HG03025 (cell line): ENCODE data around the gene LSM14B.
A peak's percentile ranks its signal among the peaks of the same experiment; 100 is the strongest.
"Not testable (repeated sequence)": the region's sequence is repeated elsewhere in the genome, so short reads cannot be mapped to it uniquely, and the experiment has no call there.

Experiments
- ATAC-seq: cut with Tn5 transposase; IDR thresholded peaks from one replicate; pipeline ENCODE4 v1.9.1; 2021; ENCODE audit warnings: mild to moderate bottlenecking, moderate library complexity; ENCODE audit not compliant: unreplicated experiment, low FRiP score

The LSM14B gene

DNA sequence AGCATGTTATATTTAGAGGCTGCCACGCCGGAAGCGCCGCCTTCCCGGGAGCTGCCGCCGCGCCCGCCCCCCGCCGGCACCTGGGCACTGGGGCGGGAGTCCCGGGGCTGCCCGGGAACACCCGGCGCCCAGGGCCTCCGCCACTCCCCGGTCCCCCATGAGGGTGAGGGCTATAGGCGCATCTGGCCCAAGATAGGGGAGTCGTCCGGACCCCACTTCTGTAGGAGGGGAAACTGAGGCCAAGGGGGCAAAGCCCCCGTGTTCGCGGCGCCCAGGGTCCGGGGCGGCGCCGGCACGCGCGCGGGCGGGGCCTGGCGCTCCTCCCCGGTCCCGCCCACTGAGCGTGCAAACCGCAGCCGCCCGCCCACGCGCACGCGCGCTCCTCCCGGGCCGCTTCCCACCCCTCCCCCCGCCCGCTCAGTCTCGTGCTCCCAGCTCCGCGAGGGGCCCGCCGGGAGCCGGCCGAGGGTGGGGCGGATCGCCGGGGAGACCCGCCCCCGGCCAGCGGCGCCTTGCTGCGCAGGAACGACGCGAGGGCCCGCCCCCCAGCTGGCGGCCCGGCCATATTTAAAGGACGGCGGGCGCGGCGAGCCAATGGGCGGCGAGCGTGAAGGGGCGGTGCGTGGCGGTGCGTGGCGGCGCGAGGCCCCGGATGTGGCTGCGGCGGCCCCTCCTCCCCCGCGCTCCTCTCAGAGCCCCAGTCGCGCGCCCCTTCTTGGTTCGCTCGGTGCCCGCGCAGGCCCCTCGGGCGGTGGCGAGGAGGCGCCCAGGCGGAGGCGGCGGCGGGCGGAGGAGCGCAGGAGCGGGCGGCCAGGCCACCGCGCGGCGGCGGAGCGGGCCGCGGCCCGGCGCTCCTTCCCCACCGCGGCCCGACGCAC is at the start of gene LSM14B:
LSM14B (plus strand) TSS at position 700 of the 878 bp plus-strand sequence. CDS start 192 bp downstream, outside the sequence.
- ATAC-seq = peak; percentile 66

GRCh38 chr20:62073323-62073722 is 49.0 kb upstream of the LSM14B start:
- ATAC-seq = no peak

DNA sequence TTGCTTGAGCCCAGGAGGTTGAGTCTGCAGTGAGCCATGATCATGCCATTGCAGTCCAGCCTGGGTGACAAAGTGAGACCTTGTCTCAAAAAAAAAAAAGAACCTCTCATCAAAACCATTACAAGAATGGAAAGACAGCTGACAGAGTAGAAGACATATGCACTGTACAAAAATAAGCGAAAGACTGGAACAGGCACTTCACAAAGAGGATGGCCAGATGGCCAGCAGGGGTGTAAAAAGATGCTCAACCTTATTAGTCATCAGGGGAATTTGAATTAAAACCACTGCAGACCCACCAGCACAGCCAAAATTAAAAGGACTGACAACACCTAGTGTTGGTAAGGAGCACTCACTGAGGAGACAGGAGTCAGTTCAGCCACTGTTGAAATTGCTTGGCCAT is 43.1 kb upstream of the LSM14B start:
- no peak for ATAC-seq

GRCh38 chr20:62080249-62080990 is 41.9 kb upstream of the LSM14B start:
- no peak for ATAC-seq

GRCh38 chr20:62083312-62083711 is 39.0 kb upstream of the LSM14B start:
- no peak for ATAC-seq

DNA sequence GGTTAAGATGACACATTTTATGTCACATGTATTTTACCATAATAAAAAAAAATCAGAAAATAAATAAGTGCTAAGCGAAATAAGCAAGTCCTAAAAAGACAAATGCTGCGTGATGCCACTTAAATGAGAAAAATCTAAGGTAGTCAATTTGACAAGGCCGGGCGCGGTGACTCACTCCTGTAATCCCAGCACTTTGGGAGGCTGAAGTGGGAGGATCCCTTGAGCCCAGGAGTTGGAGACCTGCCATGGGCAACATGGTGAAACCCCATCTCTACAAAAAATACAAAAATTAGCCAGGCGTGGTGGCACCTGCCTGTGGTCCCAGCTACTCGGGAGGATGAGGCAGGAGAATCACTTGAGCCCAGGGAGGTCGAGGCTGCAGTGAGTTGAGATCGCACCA is 38.1 kb upstream of the LSM14B start:
- not testable (repeated sequence) for ATAC-seq

DNA sequence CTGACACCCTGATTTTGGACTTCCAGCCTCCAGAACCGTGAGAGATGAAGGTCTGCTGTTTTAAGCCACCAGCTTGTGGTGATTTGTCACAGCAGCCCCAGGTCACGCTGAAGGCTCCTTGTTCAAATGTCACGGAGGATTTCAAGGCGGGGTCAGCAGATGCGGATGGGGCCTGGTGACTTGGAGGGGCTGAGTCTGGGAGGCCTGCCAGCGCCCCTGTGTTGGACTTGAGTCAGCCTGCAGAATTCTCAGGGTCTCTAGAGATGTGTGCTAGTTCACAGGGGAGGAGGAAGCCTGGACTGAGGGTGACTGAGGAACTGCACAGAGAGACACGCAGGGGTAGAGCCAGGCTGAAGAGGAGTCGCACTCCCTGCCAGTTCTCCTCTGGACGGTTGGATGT is 37.1 kb upstream of the LSM14B start:
- no peak for ATAC-seq

- no peak for ATAC-seq
Observed at GRCh38 chr20:62087227-62087626, 35.0 kb upstream of the LSM14B start.

DNA sequence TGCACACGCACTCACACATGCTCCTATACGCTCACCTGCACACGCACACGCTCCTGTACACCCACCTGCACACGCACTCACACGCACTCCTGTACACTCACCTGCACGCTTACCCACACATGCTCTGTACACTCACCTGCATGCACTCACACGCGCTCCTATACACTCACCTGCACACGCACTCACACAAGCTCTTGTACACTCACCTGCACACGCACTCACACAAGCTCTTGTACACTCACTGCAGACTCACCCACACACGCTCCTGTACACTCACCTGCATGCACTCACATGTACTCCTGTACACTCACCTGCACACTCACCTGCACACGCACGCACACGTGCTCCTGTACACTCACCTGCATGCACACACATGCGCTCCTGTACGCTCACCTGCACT is 34.6 kb upstream of the LSM14B start:
- ATAC-seq = no peak

DNA sequence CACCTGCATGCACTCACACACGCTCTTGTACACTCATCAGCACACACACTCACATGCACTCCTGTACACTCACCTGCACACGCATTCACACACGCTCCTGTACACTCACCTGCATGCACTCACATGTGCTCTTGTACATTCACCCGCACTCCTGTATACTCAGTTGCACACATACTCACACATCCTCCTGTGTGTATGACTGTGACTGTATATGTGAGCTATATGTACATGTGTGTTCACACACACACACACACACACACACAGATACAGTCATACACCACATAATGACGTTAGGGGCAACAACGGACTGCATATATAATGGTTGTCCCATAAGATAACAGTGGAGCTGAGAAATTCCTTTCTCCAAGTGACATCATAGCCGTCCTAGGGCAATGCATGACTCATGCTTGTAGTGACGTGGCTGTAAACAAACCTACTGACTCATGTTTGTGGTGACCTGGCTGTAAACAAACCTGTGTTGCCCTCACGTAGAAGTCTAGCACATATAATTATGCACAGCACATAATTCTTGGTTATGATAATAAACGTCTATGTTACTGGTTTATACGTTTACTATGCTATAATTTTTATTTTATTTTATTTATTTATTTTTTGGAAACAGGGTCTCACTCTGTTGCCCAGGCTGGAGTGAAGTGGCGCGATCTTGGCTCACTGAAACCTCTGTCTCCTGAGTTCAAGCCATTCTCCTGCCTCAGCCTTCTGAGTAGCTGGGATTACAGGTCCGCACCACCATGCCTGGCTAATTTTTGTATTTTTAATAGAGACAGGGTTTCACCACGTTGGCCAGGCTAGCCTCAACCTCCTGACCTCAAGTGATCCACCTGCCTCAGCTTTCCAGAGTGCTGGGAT is 33.8 kb upstream of the LSM14B start:
- no peak for ATAC-seq

DNA sequence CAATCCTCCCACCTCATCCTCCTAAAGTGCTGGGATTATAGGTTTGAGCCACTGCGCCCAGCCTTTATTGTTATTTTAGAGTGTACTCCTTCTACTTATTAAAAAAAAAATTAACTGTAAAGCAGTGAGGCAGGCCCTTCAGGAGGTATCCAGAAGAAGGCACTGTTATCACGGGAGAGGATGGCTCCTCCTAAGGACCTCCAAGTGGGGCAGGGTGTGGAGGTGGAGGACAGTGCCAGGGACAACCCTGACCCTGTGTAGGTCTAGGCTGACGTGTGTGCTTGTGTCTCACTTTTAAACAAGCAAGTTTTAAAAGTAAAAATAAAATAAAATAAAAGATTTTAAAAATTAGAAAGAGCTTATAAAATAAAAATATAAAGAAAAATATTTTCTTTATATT is 32.9 kb upstream of the LSM14B start:
- ATAC-seq = no peak

- no peak for ATAC-seq
Observed at GRCh38 chr20:62096421-62097380, 25.6 kb upstream of the LSM14B start.

DNA sequence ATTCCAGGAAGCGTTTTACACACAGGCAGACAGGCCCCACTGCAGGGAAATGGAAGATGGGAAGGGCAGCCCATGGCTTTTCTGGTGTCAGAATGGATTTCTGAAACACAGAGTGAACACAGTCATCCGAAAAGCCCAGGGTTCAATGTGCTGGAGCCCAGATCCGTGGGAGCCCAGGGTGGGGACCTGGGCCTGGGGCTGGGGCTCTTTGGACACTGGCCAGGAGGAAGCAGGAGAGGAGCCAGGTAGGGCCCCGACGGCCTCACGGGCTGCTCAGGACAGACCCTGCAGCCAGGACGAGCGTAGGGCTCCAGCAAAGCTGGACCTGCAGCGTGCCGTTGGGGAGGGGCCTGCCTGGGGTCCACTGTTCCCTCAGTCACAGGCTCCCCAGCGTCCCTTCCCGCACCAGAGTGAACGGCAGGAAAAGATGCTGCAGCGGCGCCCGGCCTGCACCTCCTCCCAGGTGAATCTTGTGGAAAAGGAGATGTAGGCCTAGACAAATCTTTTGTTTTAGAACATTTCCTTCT is 24.3 kb upstream of the LSM14B start:
- no peak for ATAC-seq

GRCh38 chr20:62101078-62101477 is 21.2 kb upstream of the LSM14B start:
- ATAC-seq = no peak

DNA sequence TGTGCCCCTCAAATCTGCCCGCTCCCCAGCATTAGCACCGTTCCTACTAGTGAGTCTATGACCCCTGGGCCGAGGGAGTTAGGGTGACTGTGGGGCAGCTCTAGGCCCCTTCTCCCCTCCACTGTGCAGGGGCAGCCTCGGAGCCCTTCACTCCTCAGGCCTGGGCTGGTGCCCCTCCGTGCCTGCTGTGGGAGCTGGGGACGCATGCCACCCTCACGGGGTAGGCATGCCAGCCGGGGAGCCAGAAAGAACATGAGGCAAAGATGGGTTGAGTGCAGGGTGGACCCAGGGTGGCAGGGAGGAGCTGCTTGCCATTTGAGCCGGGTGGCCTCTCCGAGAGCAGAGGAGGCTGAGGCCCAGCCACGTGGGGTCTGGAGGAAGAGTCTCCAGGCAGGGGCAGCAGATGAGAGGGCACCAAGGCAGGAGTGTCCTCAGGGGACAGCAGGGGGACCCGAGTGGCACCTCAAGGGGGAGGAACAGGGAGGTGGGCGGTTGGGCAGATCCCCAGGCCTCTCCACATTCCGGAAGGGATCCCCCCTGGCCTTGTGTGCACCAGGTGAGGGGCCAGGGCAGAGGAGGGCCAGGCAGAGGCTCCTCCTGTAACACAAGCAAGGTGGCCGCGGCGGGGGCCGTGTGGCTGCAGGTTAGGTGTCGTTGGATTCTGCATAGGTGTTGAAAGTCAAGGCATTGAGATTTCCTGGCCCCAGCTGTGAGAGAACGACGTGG is 18.6 kb upstream of the LSM14B start:
- ATAC-seq = no peak

DNA sequence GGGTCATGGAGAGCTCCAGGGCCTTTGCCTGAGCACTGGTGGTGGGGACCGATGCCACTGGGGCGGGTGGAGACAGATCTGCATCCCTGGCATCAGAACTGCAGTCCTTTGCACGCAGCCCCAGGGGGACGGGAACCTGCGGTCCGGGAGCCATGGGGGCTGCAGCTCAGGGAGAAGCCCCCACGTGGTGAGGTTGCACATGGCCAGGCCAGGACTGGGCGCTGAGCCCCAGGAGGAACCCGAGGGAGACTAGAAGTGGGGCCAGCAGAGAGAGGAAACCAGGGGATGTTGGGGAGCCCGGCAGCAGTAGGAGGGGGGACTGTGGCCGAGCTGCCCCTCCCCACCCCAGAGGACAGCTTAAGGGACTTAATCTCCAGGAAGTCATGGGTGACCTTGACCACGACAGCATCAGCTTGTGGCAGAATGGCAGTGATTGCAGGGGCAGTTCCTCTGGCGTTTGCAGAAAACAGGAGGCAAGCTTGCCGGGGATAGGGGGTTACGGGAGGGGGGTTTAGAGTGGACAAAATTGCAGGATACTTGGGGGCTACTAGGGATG is 18.0 kb upstream of the LSM14B start:
- no peak for ATAC-seq

DNA sequence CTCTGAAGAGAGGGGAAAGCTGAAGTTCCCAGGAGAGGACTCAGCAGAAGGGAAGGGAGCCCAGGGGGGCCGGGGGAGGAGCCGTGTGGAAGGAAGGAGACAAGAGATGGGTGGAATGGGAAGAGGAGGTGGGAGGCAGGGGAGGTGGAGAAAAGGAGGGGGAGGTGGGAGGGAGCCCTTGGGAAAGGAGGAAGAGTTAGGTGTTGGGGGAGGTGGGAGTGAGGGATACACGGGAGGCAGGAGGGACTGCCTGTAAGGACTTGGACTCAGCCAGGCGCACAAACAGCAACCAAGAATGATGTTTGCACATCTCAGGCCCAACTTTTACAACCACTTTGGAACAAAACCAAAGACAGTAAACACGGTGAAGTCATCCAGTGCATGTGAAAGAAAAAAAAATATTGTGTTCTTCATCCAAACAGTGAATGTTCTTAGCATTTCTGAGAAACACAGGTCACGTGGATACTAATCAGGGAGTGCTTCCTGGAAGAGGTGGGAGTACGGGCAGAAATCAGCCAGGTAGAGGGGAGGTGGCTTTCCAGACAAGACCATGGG is 17.4 kb upstream of the LSM14B start:
- no peak for ATAC-seq

DNA sequence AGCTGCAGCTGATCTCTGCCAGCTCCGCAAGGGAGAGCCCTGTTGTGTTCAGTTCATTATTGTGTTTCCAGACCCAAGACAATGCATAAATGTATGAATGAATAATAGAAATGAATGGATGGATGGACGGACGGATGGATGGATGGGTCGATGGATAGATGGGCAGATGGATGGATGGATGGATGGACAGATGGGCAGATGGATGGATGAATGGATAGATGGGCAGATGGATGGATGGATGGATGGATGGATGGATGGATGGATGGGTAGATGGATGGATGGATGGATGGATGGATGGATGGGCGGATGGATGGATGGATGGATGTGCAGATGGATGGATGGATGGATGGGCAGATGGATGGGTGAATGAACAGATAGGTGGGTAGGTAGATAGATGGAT is 16.7 kb upstream of the LSM14B start:
- ATAC-seq = no peak
